ENCODE measurements around the gene HTT. TPM values are rescaled to one million over a fixed set of nuclear protein-coding genes. Genes with fewer than 3 reads are reported as not detected.

The HTT gene
- total RNA-seq, 2 experiments from 2014 or later: 54.2 to 56.5 TPM

DNA sequence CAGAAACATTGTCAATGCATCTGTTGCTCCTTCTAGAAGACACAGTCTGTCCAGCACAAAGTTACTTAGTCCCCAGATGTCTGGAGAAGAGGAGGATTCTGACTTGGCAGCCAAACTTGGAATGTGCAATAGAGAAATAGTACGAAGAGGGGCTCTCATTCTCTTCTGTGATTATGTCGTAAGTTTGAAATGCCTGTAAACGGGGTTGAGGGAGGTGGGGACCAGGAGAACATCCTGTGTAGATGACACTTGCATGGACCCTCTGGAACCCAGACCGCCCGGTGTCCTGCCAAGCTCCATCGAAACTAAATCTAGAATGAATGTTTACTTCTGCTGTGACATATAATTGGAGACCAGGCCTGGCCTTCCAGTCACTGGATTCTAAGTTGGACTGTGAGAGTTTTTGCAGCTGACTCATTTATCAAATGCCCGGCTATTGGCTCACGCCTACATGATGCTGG is 129.5 kb downstream of the HTT start:
- H3K4me3 Mint-ChIP-seq: no peak overlapping the region
- peaks cover 36% of the 10 kb centered on the region for H3K4me1 Mint-ChIP-seq (ENCODE audit: low read depth)
- H3K9me3 Mint-ChIP-seq: no peaks in the 10 kb centered on the region
- DNase-seq (no peak), ATAC-seq (no peak)
- peaks cover 45% of the 10 kb centered on the region for H3K36me3 Mint-ChIP-seq (ENCODE audit: low read depth)
- no peaks in the 10 kb centered on the region for H3K27me3 Mint-ChIP-seq
- intact Hi-C loops (cut with micrococcal nuclease): no loop called here
- TF ChIP-seq, protein P1, sequence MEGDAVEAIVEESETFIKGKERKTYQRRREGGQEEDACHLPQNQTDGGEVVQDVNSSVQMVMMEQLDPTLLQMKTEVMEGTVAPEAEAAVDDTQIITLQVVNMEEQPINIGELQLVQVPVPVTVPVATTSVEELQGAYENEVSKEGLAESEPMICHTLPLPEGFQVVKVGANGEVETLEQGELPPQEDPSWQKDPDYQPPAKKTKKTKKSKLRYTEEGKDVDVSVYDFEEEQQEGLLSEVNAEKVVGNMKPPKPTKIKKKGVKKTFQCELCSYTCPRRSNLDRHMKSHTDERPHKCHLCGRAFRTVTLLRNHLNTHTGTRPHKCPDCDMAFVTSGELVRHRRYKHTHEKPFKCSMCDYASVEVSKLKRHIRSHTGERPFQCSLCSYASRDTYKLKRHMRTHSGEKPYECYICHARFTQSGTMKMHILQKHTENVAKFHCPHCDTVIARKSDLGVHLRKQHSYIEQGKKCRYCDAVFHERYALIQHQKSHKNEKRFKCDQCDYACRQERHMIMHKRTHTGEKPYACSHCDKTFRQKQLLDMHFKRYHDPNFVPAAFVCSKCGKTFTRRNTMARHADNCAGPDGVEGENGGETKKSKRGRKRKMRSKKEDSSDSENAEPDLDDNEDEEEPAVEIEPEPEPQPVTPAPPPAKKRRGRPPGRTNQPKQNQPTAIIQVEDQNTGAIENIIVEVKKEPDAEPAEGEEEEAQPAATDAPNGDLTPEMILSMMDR (IDR thresholded peaks at IDR 0.05): no peak
- ChIA-PET POLR2A (no interaction called here), CTCF (interaction anchor here (0.7 to 1.4 kb wide), 2 partner anchors 9 to 97 kb away, joined by 3 to 4 read pairs; no protein-coding TSS in a partner anchor)
- no peak overlapping the region for H3K27ac Mint-ChIP-seq

DNA sequence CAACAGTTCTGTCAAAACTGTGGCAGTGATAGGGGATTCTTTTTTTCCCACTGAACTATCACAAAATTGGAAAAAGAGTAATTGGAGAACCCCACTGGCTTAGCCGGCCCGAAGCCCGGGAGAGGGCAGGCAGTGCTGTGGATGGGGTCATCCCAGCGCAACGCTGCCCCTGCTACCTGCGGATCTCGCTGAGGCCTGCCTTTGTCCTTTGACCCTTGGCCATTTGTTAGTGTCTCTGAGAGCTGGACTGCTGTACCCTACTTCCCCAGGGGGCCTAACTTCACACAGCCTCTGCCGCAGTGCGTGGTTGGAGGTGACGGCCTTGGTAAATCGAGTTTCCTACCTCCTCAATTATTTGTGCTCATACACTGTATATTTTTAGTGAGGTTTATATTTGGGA is 131.5 kb downstream of the HTT start:
- no peak overlapping the region for H3K4me3 Mint-ChIP-seq
- POLR2A ChIA-PET: no interaction called here
- peaks cover 31% of the 10 kb centered on the region for H3K4me1 Mint-ChIP-seq (ENCODE audit: low read depth)
- peaks cover 45% of the 10 kb centered on the region for H3K36me3 Mint-ChIP-seq (ENCODE audit: low read depth)
- CTCF ChIA-PET: no interaction called here
- no peaks in the 10 kb centered on the region for H3K9me3 Mint-ChIP-seq
- H3K27me3 Mint-ChIP-seq: no peaks in the 10 kb centered on the region
- DNase-seq (no peak), ATAC-seq (no peak)
- intact Hi-C loops (cut with micrococcal nuclease): no loop called here
- TF ChIP-seq, protein P1 (IDR thresholded peaks at IDR 0.05): no peak
- no peak overlapping the region for H3K27ac Mint-ChIP-seq

DNA sequence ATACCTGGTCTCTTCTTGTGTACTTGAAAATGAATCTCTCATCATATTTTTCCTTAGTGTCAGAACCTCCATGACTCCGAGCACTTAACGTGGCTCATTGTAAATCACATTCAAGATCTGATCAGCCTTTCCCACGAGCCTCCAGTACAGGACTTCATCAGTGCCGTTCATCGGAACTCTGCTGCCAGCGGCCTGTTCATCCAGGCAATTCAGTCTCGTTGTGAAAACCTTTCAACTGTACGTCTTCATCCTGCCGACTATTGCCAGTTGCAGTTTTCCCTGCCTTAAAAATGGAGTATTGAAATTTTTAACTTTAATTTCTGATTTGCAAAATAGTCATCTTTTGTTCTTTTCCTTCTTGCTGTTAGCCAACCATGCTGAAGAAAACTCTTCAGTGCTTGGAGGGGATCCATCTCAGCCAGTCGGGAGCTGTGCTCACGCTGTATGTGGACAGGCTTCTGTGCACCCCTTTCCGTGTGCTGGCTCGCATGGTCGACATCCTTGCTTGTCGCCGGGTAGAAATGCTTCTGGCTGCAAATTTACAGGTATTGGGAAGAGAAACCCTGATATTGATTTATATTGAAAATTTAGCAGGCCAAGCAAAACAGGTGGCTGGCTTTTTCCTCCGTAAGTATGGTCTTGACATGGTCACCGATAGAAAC is 132.1 kb downstream of the HTT start:
- DNase-seq: no peak
- CTCF ChIA-PET: no interaction called here
- POLR2A ChIA-PET: no interaction called here
- Mint-ChIP-seq H3K4me3 (no peak overlapping the region), H3K27ac (no peak overlapping the region), H3K36me3 (ENCODE audit: low read depth) (peaks cover 42% of the 10 kb centered on the region), H3K9me3 (no peaks in the 10 kb centered on the region), H3K27me3 (no peaks in the 10 kb centered on the region), H3K4me1 (ENCODE audit: low read depth) (peaks cover 27% of the 10 kb centered on the region)
- TF ChIP-seq, protein P1 (IDR thresholded peaks at IDR 0.05): no peak
- ATAC-seq: no peak
- intact Hi-C loops (cut with micrococcal nuclease): no loop called here

DNA sequence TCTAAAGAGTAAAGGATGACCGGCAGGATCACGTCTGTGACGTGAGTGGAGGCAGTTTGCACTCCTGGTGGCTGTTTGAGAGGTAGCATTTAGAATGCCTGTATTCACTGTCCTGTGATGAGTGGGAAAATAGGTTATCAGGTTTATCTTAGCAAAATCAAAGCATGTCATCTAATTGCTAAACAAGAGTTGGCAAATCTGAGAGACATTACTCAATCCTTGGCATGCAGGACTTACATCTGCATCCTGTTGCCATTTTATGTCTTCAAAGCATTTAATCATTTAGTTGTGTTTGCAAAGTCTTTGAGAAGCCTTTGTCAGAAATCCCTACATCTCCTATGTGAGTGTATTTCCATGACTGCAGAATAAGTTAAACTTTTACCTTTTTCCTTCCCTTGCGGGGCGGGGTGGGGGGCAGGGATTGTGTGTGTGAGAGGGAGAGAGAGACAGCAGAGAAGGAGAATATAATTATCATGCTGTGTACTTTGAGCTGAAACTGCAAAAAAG is 133.1 kb downstream of the HTT start:
- intact Hi-C loops (cut with micrococcal nuclease): no loop called here
- POLR2A ChIA-PET: no interaction called here
- ATAC-seq (no peak), DNase-seq (no peak)
- H3K27me3 Mint-ChIP-seq: no peaks in the 10 kb centered on the region
- no peaks in the 10 kb centered on the region for H3K9me3 Mint-ChIP-seq
- peaks cover 40% of the 10 kb centered on the region for H3K36me3 Mint-ChIP-seq (ENCODE audit: low read depth)
- no peak overlapping the region for H3K4me3 Mint-ChIP-seq
- H3K4me1 Mint-ChIP-seq (ENCODE audit: low read depth): peaks cover 17% of the 10 kb centered on the region
- TF ChIP-seq, protein P1 (IDR thresholded peaks at IDR 0.05): no peak
- CTCF ChIA-PET: interaction anchor here (0.7 kb wide), 1 partner anchor 9 kb away, joined by 3 read pairs; no protein-coding TSS in a partner anchor
- H3K27ac Mint-ChIP-seq: no peak overlapping the region

DNA sequence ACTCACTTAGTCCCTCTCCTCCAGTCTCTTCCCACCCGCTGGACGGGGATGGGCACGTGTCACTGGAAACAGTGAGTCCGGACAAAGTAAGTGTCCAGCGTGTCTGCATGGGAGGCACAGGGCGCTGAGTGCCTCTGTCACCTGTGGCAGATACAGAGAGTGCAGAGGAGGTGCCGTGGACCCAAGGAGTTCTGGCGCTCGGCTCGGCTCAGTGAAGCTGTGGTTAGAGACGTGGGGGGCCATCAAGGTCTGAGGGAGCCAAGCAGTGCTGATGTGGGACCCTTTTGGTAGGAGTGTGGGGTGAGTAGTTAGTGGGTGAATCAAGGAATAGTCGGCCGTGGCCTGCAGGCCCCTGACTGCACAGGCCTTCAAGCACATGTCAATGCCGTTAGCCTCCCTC is 134.3 kb downstream of the HTT start:
- intact Hi-C loops (cut with micrococcal nuclease): no loop called here
- Mint-ChIP-seq H3K36me3 (ENCODE audit: low read depth) (peaks cover 39% of the 10 kb centered on the region), H3K4me1 (ENCODE audit: low read depth) (peaks cover 4% of the 10 kb centered on the region), H3K27me3 (no peaks in the 10 kb centered on the region), H3K27ac (no peak overlapping the region), H3K9me3 (no peaks in the 10 kb centered on the region), H3K4me3 (no peak overlapping the region)
- TF ChIP-seq, protein P1 (IDR thresholded peaks at IDR 0.05): no peak
- POLR2A ChIA-PET: no interaction called here
- DNase-seq: no peak
- ATAC-seq: no peak
- CTCF ChIA-PET: no interaction called here
